ENCODE data around the gene TCERG1L. TPM values are rescaled to one million over a fixed set of nuclear protein-coding genes. Genes with fewer than 3 reads are reported as not detected.

TCERG1L gene
- total and polyA plus RNA-seq, 9 of the 15 experiments (the other 6 are each of a cell fraction or from before 2014, with no cell fraction given) = not detected

DNA sequence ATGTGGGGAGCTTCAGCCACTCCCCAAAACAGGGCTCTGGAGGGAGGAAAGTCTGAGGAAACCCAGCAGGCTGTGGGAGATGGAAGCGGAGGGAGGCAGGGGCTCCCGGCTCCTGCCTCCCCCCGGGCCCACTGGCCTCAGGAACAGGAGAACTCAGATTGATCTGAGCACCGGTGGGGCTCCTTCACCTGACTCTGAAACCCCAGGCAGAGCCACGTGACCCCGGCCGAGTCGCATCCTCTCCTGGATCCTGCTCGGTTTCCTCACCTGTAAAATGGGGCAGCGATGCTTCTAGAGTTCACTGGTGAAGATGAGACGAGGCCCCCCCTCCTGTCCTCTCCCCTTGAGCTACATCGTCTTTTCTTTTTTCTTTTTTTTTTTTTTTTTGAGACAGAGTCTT, 33.6 kb downstream of the TCERG1L start:
- H4K20me1 ChIP-seq (replicated peaks; ENCODE audit: control insufficient read depth, insufficient read depth, low read length) = no peaks in the 10 kb centered on the region
- no TSS peak for BruUV-seq (replicated peaks)
- FAIRE-seq = no peak
- no peak overlapping the region for H3K4me3 ChIP-seq
- no peak overlapping the region for H3K4me2 ChIP-seq (ENCODE audit: insufficient read depth, low read length)
- H3K9ac ChIP-seq (ENCODE audit: insufficient read depth in 1 of 2, low read depth in 2 of 2, low read length in 2 of 2) = no peak overlapping the region
- no peaks in the 10 kb centered on the region for H3K79me2 ChIP-seq (ENCODE audit: control insufficient read depth, insufficient read depth, low read length)
- in situ Hi-C loops (cut with MboI) (no loop called here), intact Hi-C loops (cut with micrococcal nuclease) (no loop called here)
- CTCF ChIA-PET (ENCODE audit: low intra/inter-chr PET ratio) = no interaction called here
- no peaks in the 10 kb centered on the region for H3K9me1 ChIP-seq (ENCODE audit: control insufficient read depth, insufficient read depth, low read length)
- no CpG with 5 or more reads among the region's 12 CpGs for WGBS (ENCODE audit: insufficient coverage, low coverage, missing lambda C conversion rate)
- POLR2A ChIA-PET = no interaction called here
- TF ChIP-seq TARDBP (IDR thresholded peaks at IDR 0.05) (no peak), HEY1 (CRISPR knock-in tag; IDR thresholded peaks at IDR 0.05; ENCODE audit: borderline replicate concordance) (no peak), NR2C2 (CRISPR knock-in tag; IDR thresholded peaks at IDR 0.05) (no peak), NR2C2 (tag; IDR thresholded peaks at IDR 0.05) (no peak), ESRRA (IDR thresholded peaks at IDR 0.05; ENCODE audit: borderline replicate concordance, low read depth) (no peak), ZBTB1 (CRISPR knock-in tag; IDR thresholded peaks at IDR 0.05; ENCODE audit: borderline replicate concordance, low read depth) (no peak), ATF7 (IDR thresholded peaks at IDR 0.05) (no peak), ZNF79 (CRISPR knock-in tag; IDR thresholded peaks at IDR 0.05; ENCODE audit: low read depth) (no peak), TCF7 (IDR thresholded peaks at IDR 0.05; ENCODE audit: borderline replicate concordance) (no peak), ZNF146 (CRISPR knock-in tag; IDR thresholded peaks at IDR 0.05; ENCODE audit: unreplicated experiment) (no peak), PTTG1 (tag; IDR thresholded peaks at IDR 0.05; ENCODE audit: low read depth) (no peak)
- TF ChIP-seq, protein P1, sequence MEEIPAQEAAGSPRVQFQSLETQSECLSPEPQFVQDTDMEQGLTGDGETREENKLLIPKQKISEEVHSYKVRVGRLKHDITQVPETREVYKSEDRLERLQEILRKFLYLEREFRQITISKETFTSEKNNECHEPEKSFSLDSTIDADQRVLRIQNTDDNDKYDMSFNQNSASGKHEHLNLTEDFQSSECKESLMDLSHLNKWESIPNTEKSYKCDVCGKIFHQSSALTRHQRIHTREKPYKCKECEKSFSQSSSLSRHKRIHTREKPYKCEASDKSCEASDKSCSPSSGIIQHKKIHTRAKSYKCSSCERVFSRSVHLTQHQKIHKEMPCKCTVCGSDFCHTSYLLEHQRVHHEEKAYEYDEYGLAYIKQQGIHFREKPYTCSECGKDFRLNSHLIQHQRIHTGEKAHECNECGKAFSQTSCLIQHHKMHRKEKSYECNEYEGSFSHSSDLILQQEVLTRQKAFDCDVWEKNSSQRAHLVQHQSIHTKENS (CRISPR knock-in tag; IDR thresholded peaks at IDR 0.05) = no peak
- TF ChIP-seq, protein P2, sequence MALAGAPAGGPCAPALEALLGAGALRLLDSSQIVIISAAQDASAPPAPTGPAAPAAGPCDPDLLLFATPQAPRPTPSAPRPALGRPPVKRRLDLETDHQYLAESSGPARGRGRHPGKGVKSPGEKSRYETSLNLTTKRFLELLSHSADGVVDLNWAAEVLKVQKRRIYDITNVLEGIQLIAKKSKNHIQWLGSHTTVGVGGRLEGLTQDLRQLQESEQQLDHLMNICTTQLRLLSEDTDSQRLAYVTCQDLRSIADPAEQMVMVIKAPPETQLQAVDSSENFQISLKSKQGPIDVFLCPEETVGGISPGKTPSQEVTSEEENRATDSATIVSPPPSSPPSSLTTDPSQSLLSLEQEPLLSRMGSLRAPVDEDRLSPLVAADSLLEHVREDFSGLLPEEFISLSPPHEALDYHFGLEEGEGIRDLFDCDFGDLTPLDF (CRISPR knock-in tag; IDR thresholded peaks at IDR 0.05) = no peak
- TF ChIP-seq, protein P3, sequence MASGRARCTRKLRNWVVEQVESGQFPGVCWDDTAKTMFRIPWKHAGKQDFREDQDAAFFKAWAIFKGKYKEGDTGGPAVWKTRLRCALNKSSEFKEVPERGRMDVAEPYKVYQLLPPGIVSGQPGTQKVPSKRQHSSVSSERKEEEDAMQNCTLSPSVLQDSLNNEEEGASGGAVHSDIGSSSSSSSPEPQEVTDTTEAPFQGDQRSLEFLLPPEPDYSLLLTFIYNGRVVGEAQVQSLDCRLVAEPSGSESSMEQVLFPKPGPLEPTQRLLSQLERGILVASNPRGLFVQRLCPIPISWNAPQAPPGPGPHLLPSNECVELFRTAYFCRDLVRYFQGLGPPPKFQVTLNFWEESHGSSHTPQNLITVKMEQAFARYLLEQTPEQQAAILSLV (tag; IDR thresholded peaks at IDR 0.05) = no peak
- no peak for DNase-seq (ENCODE audit: extremely low read depth in 1 of 4, low spot score in 3 of 4)
- no peaks in the 10 kb centered on the region for H3K36me3 ChIP-seq (ENCODE audit: control insufficient read depth, insufficient read depth, low read length)
- H3K4me1 ChIP-seq (replicated peaks in 1 of 2; ENCODE audit: control insufficient read depth in 2 of 2, insufficient read depth in 2 of 2, low read length in 2 of 2) = no peaks in the 10 kb centered on the region
- H3K27ac ChIP-seq (ENCODE audit: extremely low read depth, low read depth, low read length) = no peak overlapping the region
- no peak for ATAC-seq
- H3K9me3 ChIP-seq (replicated peaks; ENCODE audit: control insufficient read depth, insufficient read depth, low read depth, low read length) = no peaks in the 10 kb centered on the region
- H2AFZ ChIP-seq (ENCODE audit: low read depth, low read length) = no peak overlapping the region
- H3K27me3 ChIP-seq (ENCODE audit: control insufficient read depth in 2 of 2, insufficient read depth in 2 of 2, low read length in 2 of 2) = peaks cover 0 to 2% of the 10 kb centered on the region in 2 experiments; a peak in 2 of 5 replicates
